HAP-1 (cell line): ENCODE data around the gene PPM1H.

ENCODE experiments used
- DNase-seq, 2 experiments: peaks; one replicate each; pipeline ENCODE4 v3.0.0-alpha.2; 2016 to 2020; ENCODE audit warnings: low spot score in 2 of 2
- H3K27me3 ChIP-seq: fragments of 250-450 bp; sonication (Bioruptor Pico); 2 replicates; pipeline ENCODE4 v1.5.1; 2020; ENCODE audit warnings: low read depth, mild to moderate bottlenecking, moderate library complexity
- H3K36me3 ChIP-seq: fragments of 250-450 bp; sonication (Bioruptor Pico); replicated peaks from 2 replicates; pipeline ENCODE4 v1.5.1; 2020; ENCODE audit warnings: mild to moderate bottlenecking
- H3K4me1 ChIP-seq: fragments of 250-450 bp; sonication (Bioruptor Pico); 2 replicates; pipeline ENCODE4 v1.5.1; 2020; ENCODE audit warnings: mild to moderate bottlenecking
- H3K4me3 ChIP-seq: fragments of 250-450 bp; sonication (Bioruptor Pico); 2 replicates; pipeline ENCODE4 v1.5.1; 2020; ENCODE audit warnings: mild to moderate bottlenecking, moderate library complexity
- H3K9me3 ChIP-seq: fragments of 250-450 bp; sonication (Bioruptor Pico); 2 replicates; pipeline ENCODE4 v1.5.1; 2020; ENCODE audit warnings: mild to moderate bottlenecking, moderate library complexity
- in situ Hi-C: fragments of 300-500 bp; cut with MboI; formaldehyde crosslinking; loops from 3 replicates; pipeline ENCODE4 v1.14.3; 2020; ENCODE audit warnings: low sequenced_read_pairs, inconsistent platforms, mixed read lengths

The PPM1H gene

GRCh38 chr12:62659453-62660295, 275.3 kb downstream of the PPM1H start:
- Histone ChIP-seq H3K9me3 (0 out of 2 replicates have a peak, but pooled peaks cover 3% of the 10 kb centered on the region), H3K36me3 (no peaks in the 10 kb centered on the region), H3K4me1 (peaks cover 16% of the 10 kb centered on the region), H3K27me3 (no peaks in the 10 kb centered on the region), H3K4me3 (no peak overlapping the region)
- in situ Hi-C loops, result no loop called here
- DNase-seq, result peak; percentile 17 to 21

- Histone ChIP-seq H3K4me3 (no peak overlapping the region), H3K27me3 (no peaks in the 10 kb centered on the region), H3K9me3 (0 out of 2 replicates have a peak, but pooled peaks cover 3% of the 10 kb centered on the region), H3K36me3 (no peaks in the 10 kb centered on the region), H3K4me1 (peaks cover 16% of the 10 kb centered on the region)
- in situ Hi-C loops, result no loop called here
- no peak for DNase-seq
Observed at GRCh38 chr12:62658910-62659309, 276.0 kb downstream of the PPM1H start.

GRCh38 chr12:62657363-62657632, 277.7 kb downstream of the PPM1H start:
- 0 out of 2 replicates have a peak, but pooled peaks cover 3% of the 10 kb centered on the region for H3K9me3 ChIP-seq
- H3K36me3 ChIP-seq, result no peaks in the 10 kb centered on the region
- no peak for DNase-seq
- H3K4me1 ChIP-seq, result peaks cover 32% of the 10 kb centered on the region
- H3K4me3 ChIP-seq, result no peak overlapping the region
- in situ Hi-C loops, result no loop called here
- H3K27me3 ChIP-seq, result no peaks in the 10 kb centered on the region

- no peak overlapping the region for H3K4me3 ChIP-seq
- peaks cover 32% of the 10 kb centered on the region for H3K4me1 ChIP-seq
- no peaks in the 10 kb centered on the region for H3K36me3 ChIP-seq
- 0 out of 2 replicates have a peak, but pooled peaks cover 3% of the 10 kb centered on the region for H3K9me3 ChIP-seq
- peak; percentile 30 to 32 for DNase-seq
- no peaks in the 10 kb centered on the region for H3K27me3 ChIP-seq
- in situ Hi-C loops, result no loop called here
Observed at GRCh38 chr12:62656591-62657362, 278.2 kb downstream of the PPM1H start.

GRCh38 chr12:62655666-62656151, 279.2 kb downstream of the PPM1H start:
- H3K27me3 ChIP-seq, result no peaks in the 10 kb centered on the region
- in situ Hi-C loops, result no loop called here
- DNase-seq, result peak in 1 of 2 experiments; percentile 29
- H3K4me3 ChIP-seq, result no peak overlapping the region
- H3K4me1 ChIP-seq, result peaks cover 32% of the 10 kb centered on the region
- H3K9me3 ChIP-seq, result 0 out of 2 replicates have a peak, but pooled peaks cover 3% of the 10 kb centered on the region
- no peaks in the 10 kb centered on the region for H3K36me3 ChIP-seq

- Histone ChIP-seq H3K4me3 (no peak overlapping the region), H3K36me3 (no peaks in the 10 kb centered on the region), H3K27me3 (no peaks in the 10 kb centered on the region), H3K4me1 (peaks cover 28% of the 10 kb centered on the region), H3K9me3 (no peaks in the 10 kb centered on the region)
- no peak for DNase-seq
- in situ Hi-C loops, result no loop called here
Observed at GRCh38 chr12:62654326-62655241, 280.4 kb downstream of the PPM1H start.

GRCh38 chr12:62653740-62654139, 281.2 kb downstream of the PPM1H start:
- no peaks in the 10 kb centered on the region for H3K36me3 ChIP-seq
- peaks cover 27% of the 10 kb centered on the region for H3K4me1 ChIP-seq
- in situ Hi-C loops, result no loop called here
- no peaks in the 10 kb centered on the region for H3K9me3 ChIP-seq
- DNase-seq, result no peak
- H3K27me3 ChIP-seq, result no peaks in the 10 kb centered on the region
- H3K4me3 ChIP-seq, result no peak overlapping the region

GRCh38 chr12:62653304-62653703, 281.6 kb downstream of the PPM1H start:
- H3K4me3 ChIP-seq, result no peak overlapping the region
- in situ Hi-C loops, result no loop called here
- peak in 1 of 2 experiments; percentile 19 for DNase-seq
- H3K36me3 ChIP-seq, result no peaks in the 10 kb centered on the region
- H3K9me3 ChIP-seq, result no peaks in the 10 kb centered on the region
- H3K4me1 ChIP-seq, result peaks cover 27% of the 10 kb centered on the region
- H3K27me3 ChIP-seq, result no peaks in the 10 kb centered on the region

GRCh38 chr12:62651138-62651537, 283.8 kb downstream of the PPM1H start:
- H3K27me3 ChIP-seq, result no peaks in the 10 kb centered on the region
- H3K4me1 ChIP-seq, result peaks cover 18% of the 10 kb centered on the region
- DNase-seq, result no peak
- no peaks in the 10 kb centered on the region for H3K9me3 ChIP-seq
- H3K36me3 ChIP-seq, result no peaks in the 10 kb centered on the region
- in situ Hi-C loops, result no loop called here
- H3K4me3 ChIP-seq, result no peak overlapping the region

GRCh38 chr12:62649412-62650138, 285.4 kb downstream of the PPM1H start:
- Histone ChIP-seq H3K4me3 (no peak overlapping the region), H3K4me1 (peaks cover 16% of the 10 kb centered on the region), H3K27me3 (no peaks in the 10 kb centered on the region), H3K36me3 (no peaks in the 10 kb centered on the region), H3K9me3 (no peaks in the 10 kb centered on the region)
- no peak for DNase-seq
- in situ Hi-C loops, result no loop called here

GRCh38 chr12:62647586-62647985, 287.4 kb downstream of the PPM1H start:
- Histone ChIP-seq H3K9me3 (no peaks in the 10 kb centered on the region), H3K27me3 (no peaks in the 10 kb centered on the region), H3K4me1 (peaks cover 3% of the 10 kb centered on the region), H3K36me3 (no peaks in the 10 kb centered on the region), H3K4me3 (no peak overlapping the region)
- in situ Hi-C loops, result no loop called here
- DNase-seq, result no peak

- H3K27me3 ChIP-seq, result no peaks in the 10 kb centered on the region
- no peaks in the 10 kb centered on the region for H3K36me3 ChIP-seq
- no peaks in the 10 kb centered on the region for H3K4me1 ChIP-seq
- H3K4me3 ChIP-seq, result no peak overlapping the region
- DNase-seq, result no peak
- no peaks in the 10 kb centered on the region for H3K9me3 ChIP-seq
- in situ Hi-C loops, result no loop called here
Observed at GRCh38 chr12:62646566-62646965, 288.4 kb downstream of the PPM1H start.

- no peaks in the 10 kb centered on the region for H3K36me3 ChIP-seq
- no peak for DNase-seq
- H3K4me3 ChIP-seq, result no peak overlapping the region
- no peaks in the 10 kb centered on the region for H3K27me3 ChIP-seq
- no peaks in the 10 kb centered on the region for H3K4me1 ChIP-seq
- no peaks in the 10 kb centered on the region for H3K9me3 ChIP-seq
- in situ Hi-C loops, result no loop called here
Observed at GRCh38 chr12:62643486-62643885, 291.5 kb downstream of the PPM1H start.
